Keratinocyte (primary cell): ENCODE measurements around the gene MYO19.

Experiments
- EZH2 ChIP-seq: IDR thresholded peaks from one replicate; pipeline ENCODE4 v1.6.1; 2012; ENCODE audit warnings: inconsistent platforms, mild to moderate bottlenecking, low read length, moderate library complexity
- TF ChIP-seq, protein P1 (sequence below), 3 experiments: IDR thresholded peaks in 1 of 3; conservative IDR thresholded peaks in 1 of 3; optimal IDR thresholded peaks in 1 of 3; 2 replicates in 2 of 3; 3 replicates in 1 of 3; pipeline versions ENCODE3 to v1.5.1; 2011; ENCODE audit warnings: low read length in 3 of 3, mild to moderate bottlenecking in 3 of 3, moderate library complexity in 2 of 3, control low read depth in 1 of 3, inconsistent platforms in 1 of 3; ENCODE audit not compliant: insufficient read depth in 2 of 3; ENCODE audit errors: extremely low read depth in 1 of 3

GRCh38 chr17:36459045-36459444, 75.6 kb downstream of the MYO19 start:
- TF ChIP-seq, protein P1, sequence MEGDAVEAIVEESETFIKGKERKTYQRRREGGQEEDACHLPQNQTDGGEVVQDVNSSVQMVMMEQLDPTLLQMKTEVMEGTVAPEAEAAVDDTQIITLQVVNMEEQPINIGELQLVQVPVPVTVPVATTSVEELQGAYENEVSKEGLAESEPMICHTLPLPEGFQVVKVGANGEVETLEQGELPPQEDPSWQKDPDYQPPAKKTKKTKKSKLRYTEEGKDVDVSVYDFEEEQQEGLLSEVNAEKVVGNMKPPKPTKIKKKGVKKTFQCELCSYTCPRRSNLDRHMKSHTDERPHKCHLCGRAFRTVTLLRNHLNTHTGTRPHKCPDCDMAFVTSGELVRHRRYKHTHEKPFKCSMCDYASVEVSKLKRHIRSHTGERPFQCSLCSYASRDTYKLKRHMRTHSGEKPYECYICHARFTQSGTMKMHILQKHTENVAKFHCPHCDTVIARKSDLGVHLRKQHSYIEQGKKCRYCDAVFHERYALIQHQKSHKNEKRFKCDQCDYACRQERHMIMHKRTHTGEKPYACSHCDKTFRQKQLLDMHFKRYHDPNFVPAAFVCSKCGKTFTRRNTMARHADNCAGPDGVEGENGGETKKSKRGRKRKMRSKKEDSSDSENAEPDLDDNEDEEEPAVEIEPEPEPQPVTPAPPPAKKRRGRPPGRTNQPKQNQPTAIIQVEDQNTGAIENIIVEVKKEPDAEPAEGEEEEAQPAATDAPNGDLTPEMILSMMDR (optimal IDR thresholded peaks at IDR 0.05 in 1 of 3, IDR thresholded peaks at IDR 0.05 in 1 of 3, conservative IDR thresholded peaks at IDR 0.05 in 1 of 3; ENCODE audit: extremely low read depth in 1 of 3, insufficient read depth in 2 of 3, low read length in 3 of 3): no peak
- TF ChIP-seq EZH2: no peak
